ENCODE measurements around the gene EFHD2. TPM values are rescaled to one million over a fixed set of nuclear protein-coding genes. Genes with fewer than 3 reads are reported as not detected.
"Not testable (repeated sequence)": the region's sequence is repeated elsewhere in the genome, so short reads cannot be mapped to it uniquely, and the experiment has no call there.

The EFHD2 gene
- polyA plus RNA-seq, 3 donors = 11.8 to 15.6 (median 15.0) TPM

DNA sequence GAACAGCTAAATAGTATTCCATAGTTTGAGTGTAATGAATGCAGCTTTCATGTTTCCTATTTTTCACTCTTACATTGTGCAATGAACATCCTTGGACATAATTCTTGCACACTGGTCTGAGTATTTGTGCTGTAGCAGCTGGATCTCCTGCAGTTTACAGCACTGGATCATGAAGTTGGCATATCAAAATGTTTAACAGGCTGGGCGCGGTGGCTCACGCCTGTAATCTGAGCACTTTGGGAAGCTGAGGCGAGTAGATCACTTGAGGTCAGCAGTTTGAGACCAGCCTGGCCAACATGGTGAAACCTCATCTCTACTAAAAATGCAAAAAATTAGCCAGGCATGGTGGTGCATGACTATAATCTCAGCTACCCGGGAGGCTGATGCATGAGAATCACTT lies 61.4 kb downstream of the EFHD2 start:
- not testable (repeated sequence) for DNase-seq

DNA sequence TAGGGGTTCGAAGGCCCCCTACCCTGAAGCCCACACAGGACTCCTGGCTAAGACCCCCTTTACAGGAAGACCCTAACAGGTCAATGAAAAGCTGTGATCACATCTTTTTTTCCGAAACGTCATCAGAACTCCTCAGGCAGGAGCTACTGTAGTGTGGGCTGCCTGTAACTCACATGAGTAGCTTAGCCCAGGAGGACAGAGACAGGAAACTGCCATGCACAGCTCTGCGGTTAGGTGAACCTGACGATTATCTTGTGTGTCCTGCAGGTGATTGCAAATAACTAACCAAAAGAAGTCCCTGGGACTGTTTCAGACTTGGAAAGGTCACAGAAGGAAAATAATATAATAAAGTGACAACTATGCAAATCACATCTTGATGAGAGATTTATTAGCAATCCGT lies 62.0 kb downstream of the EFHD2 start:
- not testable (repeated sequence) for DNase-seq

DNA sequence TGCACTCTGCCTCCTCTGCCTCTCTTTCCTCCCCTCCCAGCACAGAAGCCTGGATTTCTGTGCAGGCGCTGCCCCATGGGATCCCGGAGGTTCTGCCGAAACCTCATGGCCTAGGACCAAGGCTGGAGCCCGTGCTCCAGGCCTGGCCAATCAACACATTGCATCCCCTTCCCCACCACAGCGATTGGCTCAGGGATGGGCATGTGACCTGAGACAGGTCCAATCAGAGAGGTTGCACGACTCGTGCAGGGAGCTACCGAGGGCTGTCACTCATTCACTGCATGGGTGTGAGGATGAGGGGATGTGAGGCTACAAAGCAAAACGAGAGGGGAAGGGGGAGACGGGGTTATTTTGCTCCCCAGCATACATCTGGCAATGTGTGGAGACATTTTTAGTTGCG lies 62.9 kb downstream of the EFHD2 start:
- DNase-seq = no peak

DNA sequence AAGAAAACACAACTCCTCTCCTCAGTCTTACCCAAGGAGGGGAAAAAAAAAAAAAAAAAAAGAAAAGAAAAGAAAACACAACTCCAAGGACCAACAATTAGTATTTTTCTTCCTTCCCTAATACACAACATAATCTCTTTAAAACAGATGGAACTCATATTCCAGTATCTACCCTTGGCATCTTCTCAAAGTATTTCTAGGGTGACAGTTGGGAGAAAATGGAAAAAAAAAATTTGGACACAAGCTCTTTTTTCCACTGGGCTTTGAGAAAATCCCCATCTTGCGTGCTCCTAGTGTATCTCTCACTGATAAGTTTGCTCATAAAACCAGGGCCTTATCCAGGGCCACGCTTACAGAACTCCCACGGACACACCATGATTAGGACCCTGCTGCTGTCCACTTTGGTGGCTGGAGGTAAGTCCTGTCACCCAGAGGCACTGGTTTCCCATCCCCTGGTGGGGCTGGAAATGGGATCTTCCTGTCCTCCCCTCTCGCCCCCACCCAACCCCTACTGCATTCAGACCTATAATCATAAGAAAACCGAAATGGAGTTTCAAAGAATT lies 66.1 kb downstream of the EFHD2 start, which contains the start of gene CELA2B:
Gene CELA2B, plus strand, starts transcription at position 353 of the 563 bp plus-strand sequence. Its CDS starts 22 bp downstream, at position 375.
- DNase-seq = no peak

DNA sequence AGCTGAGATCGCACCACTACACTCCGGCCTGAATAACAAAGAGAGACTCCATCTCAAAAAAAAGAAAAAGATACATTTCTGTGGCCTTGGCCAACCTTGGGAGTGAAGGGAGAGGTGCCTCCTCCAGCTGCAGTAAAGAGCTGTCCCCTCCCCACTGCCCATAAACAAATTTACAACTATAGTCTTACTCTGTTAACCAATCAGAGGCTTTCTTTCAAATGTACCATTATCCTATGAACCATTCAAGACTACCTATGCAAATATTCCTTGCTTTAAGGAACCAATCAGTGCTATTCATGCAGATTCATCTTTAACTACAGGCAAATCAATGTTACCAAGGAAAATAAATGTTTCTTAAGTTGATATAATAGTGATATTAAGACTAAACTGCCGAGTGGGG lies 67.2 kb downstream of the EFHD2 start:
- DNase-seq = no peak

DNA sequence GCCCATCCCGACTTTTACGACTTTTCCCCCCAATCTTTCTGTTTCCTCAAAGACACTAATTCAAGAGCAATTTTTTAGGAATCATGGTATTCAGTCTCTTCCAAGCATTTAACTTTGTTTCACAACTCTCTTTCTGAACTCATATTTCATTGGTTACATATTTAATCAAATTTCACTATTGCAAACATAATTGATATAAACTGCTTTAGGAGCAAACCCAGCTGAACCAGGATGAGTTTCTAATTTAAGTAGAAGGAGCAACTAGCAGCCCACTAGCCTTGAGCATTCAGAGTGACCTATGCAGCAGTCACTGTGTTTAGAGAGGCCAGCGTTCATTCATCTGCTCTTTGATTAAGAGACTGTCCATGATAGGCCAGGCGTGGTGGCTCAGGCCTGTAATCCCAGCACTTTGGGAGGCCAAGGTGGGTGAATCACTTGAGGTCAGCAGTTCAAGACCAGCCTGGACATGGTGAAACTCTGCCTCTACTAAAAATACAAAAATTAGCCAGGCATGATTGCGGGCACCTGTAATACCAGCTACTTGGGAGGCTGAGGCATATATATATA lies 68.0 kb downstream of the EFHD2 start:
- DNase-seq = no peak

Other genes with a start within 250 kb of the EFHD2 start
- gene FHAD1, start 162.7 kb upstream of the EFHD2 start, polyA plus RNA-seq (ENCODE audit: insufficient read length in 3 of 3) = 1 to 10 TPM; 2.9 to 4.7 (median 3.5) TPM
- gene CTRC, start 28.6 kb downstream of the EFHD2 start, polyA plus RNA-seq (ENCODE audit: insufficient read length in 3 of 3) = under 1 TPM; 0.10 to 0.27 (median 0.21) TPM
- gene CELA2A, start 46.8 kb downstream of the EFHD2 start, polyA plus RNA-seq (ENCODE audit: insufficient read length in 3 of 3) = under 1 TPM in 2 of 3 donors, not detected in 1; 0.14 to 0.59 TPM
- gene CELA2B, start 66.2 kb downstream of the EFHD2 start, polyA plus RNA-seq (ENCODE audit: insufficient read length in 3 of 3) = under 1 TPM; 0.31 to 0.90 (median 0.59) TPM
- gene CASP9, start 114.3 kb downstream of the EFHD2 start, polyA plus RNA-seq (ENCODE audit: insufficient read length in 3 of 3) = 10 to 100 TPM; 27.4 to 41.9 (median 33.5) TPM
- 10 to 100 TPM; 26.8 to 41.9 (median 37.4) TPM for gene DNAJC16, start 117.0 kb downstream of the EFHD2 start, polyA plus RNA-seq (ENCODE audit: insufficient read length in 3 of 3)
- gene AGMAT, start 175.2 kb downstream of the EFHD2 start, polyA plus RNA-seq (ENCODE audit: insufficient read length in 3 of 3) = 10 to 100 TPM; 31.9 to 39.6 (median 35.9) TPM
- 10 to 100 TPM; 16.8 to 25.0 (median 24.2) TPM for gene DDI2, start 207.6 kb downstream of the EFHD2 start, polyA plus RNA-seq (ENCODE audit: insufficient read length in 3 of 3)